ENCODE data around the gene AKR1B15. TPM values are rescaled to one million over a fixed set of nuclear protein-coding genes. Genes with fewer than 3 reads are reported as not detected.
"Not testable (repeated sequence)": the region's sequence is repeated elsewhere in the genome, so short reads cannot be mapped to it uniquely, and the experiment has no call there.

The AKR1B15 gene
- total RNA-seq, 4 donors from 2014 or later, result 1.9 TPM; not detected in 3

GRCh38 chr7:134514663-134515062 lies 34.2 kb upstream of the AKR1B15 start:
- no peaks in the 10 kb centered on the region for H3K36me3 ChIP-seq
- TF ChIP-seq CTCF (IDR thresholded peaks at IDR 0.05) (peak; percentile 31 to 93 (median 84)), POLR2A (IDR thresholded peaks at IDR 0.05) (no peak)
- H3K4me1 ChIP-seq, result no peaks in the 10 kb centered on the region
- no peaks in the 10 kb centered on the region for H3K9me3 ChIP-seq
- no peak for DNase-seq
- H3K27me3 ChIP-seq, result no peaks in the 10 kb centered on the region
- no peak overlapping the region for H3K27ac ChIP-seq
- no peak overlapping the region for H3K4me3 ChIP-seq

DNA sequence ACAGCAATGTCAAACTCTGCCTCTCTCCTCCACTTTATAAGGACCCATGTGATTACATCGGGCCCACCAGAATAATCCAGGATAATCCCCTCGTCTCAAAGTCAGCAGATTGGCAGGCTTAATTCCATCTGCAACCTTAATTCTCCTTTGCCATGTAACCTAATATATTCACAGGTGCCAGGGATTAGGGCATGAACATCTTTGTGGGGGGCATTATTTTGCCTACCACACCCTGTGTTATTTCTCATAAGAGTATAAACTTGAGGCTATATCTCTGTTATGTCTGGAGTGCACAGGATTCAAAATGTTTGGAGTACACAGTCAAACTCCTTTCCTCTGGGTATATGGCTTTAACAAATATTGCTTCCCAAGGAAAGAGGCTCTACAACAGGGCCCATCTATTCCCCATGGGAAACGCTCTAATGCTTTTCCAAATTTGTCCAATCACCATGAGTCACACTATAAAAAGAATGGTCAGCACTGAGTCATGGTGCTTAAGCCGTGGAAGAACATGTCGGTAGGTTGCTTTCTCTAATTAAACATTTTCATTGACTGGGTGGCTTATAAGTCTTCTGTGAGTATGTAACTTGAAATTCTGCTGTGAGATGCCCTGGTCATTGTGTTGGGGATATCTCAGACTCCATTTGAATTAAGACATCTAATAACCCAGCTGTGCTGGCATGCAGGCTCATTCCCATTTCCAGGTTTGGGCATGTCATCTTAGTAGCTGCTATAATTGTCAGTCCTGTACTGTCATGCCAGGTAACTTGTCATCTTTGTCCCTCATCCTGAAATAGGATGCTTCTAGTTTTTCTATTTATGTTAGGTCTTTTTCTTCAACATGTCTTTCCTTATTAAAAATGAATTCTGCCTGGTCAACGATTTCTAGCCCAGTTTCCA lies 33.1 kb upstream of the AKR1B15 start:
- H3K27ac ChIP-seq, result no peak overlapping the region
- no peak for TF ChIP-seq CTCF (IDR thresholded peaks at IDR 0.05)
- no peak for TF ChIP-seq POLR2A (IDR thresholded peaks at IDR 0.05)
- H3K27me3 ChIP-seq, result no peaks in the 10 kb centered on the region
- H3K9me3 ChIP-seq, result no peaks in the 10 kb centered on the region
- no peak for DNase-seq
- no peak overlapping the region for H3K4me3 ChIP-seq
- H3K36me3 ChIP-seq, result no peaks in the 10 kb centered on the region
- H3K4me1 ChIP-seq, result no peaks in the 10 kb centered on the region

DNA sequence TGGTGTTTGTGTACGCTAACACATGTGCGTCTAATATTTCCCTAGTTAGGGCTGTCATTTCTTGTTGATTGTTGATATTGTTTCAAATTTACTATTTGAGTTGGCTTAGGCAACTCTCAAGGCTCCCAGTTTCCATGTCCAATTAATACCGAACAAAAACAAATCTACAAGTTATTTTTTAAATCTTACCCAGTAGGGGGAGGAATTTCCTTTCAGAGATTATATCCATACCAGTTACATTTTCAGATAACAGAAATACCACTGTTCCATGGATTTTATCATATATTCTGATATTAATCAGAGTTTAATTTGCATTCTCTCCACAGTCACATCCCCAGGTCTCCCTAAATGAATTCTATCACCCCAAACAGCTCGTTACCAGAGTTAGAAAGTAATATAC lies 28.8 kb upstream of the AKR1B15 start:
- H3K9me3 ChIP-seq, result no peaks in the 10 kb centered on the region
- no peak for DNase-seq
- TF ChIP-seq POLR2A (IDR thresholded peaks at IDR 0.05) (no peak), CTCF (IDR thresholded peaks at IDR 0.05) (peak in 3 of 6 experiments; percentile 39 to 44 (median 43))
- peak overlapping the region in 1 of 4 donors; percentile 24 for H3K4me3 ChIP-seq
- no peaks in the 10 kb centered on the region for H3K36me3 ChIP-seq
- no peak overlapping the region for H3K27ac ChIP-seq
- H3K4me1 ChIP-seq, result no peaks in the 10 kb centered on the region
- H3K27me3 ChIP-seq, result no peaks in the 10 kb centered on the region

- no peaks in the 10 kb centered on the region for H3K9me3 ChIP-seq
- no peak for TF ChIP-seq CTCF (IDR thresholded peaks at IDR 0.05)
- no peak for TF ChIP-seq POLR2A (IDR thresholded peaks at IDR 0.05)
- H3K4me3 ChIP-seq, result no peak overlapping the region
- H3K4me1 ChIP-seq, result no peaks in the 10 kb centered on the region
- H3K36me3 ChIP-seq, result no peaks in the 10 kb centered on the region
- no peaks in the 10 kb centered on the region for H3K27me3 ChIP-seq
- no peak for DNase-seq
- H3K27ac ChIP-seq, result no peak overlapping the region
These were observed 26.3 kb upstream of the AKR1B15 start for GRCh38 chr7:134522601-134523000.

GRCh38 chr7:134525449-134525848 lies 23.5 kb upstream of the AKR1B15 start:
- not testable (repeated sequence) for H3K36me3 ChIP-seq, DNase-seq, H3K27ac ChIP-seq, H3K4me1 ChIP-seq, H3K27me3 ChIP-seq, H3K4me3 ChIP-seq, H3K9me3 ChIP-seq

DNA sequence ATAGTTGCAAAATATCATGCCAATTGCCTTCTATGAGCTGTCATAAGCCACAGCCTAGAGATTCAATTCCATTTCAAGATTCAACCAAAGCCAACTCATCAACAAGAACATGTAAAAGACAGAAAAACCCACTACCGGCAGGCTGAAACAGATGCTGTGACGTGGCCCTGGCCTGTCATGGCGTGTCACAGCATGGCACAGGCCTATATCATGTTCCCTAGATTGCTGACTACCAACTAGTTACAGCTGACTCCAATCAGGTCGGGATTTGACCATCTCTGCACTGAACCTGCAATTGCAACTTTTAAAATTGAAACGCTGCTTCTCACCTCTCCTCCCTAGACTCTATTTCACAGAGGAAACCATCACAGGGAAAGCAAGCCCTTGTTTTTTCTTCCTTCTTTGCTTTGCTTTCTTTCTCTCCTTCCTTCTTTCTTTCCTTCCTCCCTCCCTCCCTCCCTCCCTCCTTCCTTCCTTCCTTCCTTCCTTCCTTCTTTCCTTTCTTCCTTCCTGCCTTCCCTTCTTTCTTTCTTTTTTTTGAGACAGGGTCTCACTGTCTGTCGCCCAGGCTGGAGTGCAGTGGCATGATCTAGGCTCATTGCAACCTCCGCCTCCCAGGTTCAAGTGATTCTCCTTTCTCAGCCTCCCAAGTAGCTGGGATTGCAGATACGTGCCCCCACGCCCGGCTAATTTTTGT lies 22.2 kb upstream of the AKR1B15 start:
- not testable (repeated sequence) for H3K4me3 ChIP-seq, H3K27me3 ChIP-seq, H3K36me3 ChIP-seq, H3K9me3 ChIP-seq, DNase-seq
- Histone ChIP-seq H3K4me1 (peaks cover 0 to 12% (median 0%) of the 10 kb centered on the region in 4 donors), H3K27ac (peak overlapping the region in 3 of 4 donors; percentile 55 to 82 (median 61))

All from Peyer's patch (tissue), 4 donors.